Measurements from ENCODE around the gene MLH1. TPM values are rescaled to one million over a fixed set of nuclear protein-coding genes. Genes with fewer than 3 reads are reported as not detected.

Gene MLH1
- total RNA-seq, 1 experiment from 2014 or later: 50.6 TPM

DNA sequence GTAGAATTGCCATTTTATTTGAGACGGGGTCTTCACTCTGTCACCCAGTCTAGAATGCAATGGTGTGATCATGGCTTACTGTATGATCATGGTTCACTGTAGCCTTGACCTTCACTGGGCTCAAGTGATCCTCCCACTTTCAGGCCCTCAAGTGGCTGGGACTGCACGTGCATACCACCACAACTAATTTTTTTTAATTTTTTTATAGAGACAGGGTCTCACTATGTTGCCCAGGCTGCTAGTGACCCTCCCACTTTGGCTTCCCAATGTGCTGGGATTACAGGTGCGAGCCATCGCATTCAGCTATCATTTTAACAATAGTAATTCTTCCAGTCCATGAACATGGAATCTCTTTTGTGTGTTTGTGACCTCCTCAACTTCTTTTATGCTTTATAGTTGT is 12.3 kb upstream of the MLH1 start:
- peaks cover 33% of the 10 kb centered on the region for H3K36me3 ChIP-seq (ENCODE audit: insufficient read depth, low read length, poor library complexity, severe bottlenecking)
- intact Hi-C loops (cut with micrococcal nuclease; ENCODE audit: unreplicated experiment): no loop called here
- CTCF ChIA-PET: no interaction called here
- BruUV-seq (replicated peaks): no TSS peak
- no peak for DNase-seq (ENCODE audit: low spot score)
- no peaks in the 10 kb centered on the region for H3K9me3 ChIP-seq (ENCODE audit: low read depth, low read length, poor library complexity, severe bottlenecking)
- no peak overlapping the region for H3K4me3 ChIP-seq (ENCODE audit: low read depth, low read length, poor library complexity, severe bottlenecking)
- no peaks in the 10 kb centered on the region for H3K27me3 ChIP-seq (replicated peaks; ENCODE audit: insufficient read depth, low read depth, low read length, poor library complexity)
- no peaks in the 10 kb centered on the region for H3K4me1 ChIP-seq (ENCODE audit: insufficient read depth, low read length, poor library complexity, severe bottlenecking)
- POLR2A ChIA-PET (ENCODE audit: low non-redundant PET): no interaction called here
- no peak for TF ChIP-seq EZH2 (IDR thresholded peaks at IDR 0.05; ENCODE audit: borderline replicate concordance, low read depth, low read length, poor library complexity, severe bottlenecking)
- TF ChIP-seq, protein P1, sequence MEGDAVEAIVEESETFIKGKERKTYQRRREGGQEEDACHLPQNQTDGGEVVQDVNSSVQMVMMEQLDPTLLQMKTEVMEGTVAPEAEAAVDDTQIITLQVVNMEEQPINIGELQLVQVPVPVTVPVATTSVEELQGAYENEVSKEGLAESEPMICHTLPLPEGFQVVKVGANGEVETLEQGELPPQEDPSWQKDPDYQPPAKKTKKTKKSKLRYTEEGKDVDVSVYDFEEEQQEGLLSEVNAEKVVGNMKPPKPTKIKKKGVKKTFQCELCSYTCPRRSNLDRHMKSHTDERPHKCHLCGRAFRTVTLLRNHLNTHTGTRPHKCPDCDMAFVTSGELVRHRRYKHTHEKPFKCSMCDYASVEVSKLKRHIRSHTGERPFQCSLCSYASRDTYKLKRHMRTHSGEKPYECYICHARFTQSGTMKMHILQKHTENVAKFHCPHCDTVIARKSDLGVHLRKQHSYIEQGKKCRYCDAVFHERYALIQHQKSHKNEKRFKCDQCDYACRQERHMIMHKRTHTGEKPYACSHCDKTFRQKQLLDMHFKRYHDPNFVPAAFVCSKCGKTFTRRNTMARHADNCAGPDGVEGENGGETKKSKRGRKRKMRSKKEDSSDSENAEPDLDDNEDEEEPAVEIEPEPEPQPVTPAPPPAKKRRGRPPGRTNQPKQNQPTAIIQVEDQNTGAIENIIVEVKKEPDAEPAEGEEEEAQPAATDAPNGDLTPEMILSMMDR (conservative IDR thresholded peaks at IDR 0.05; ENCODE audit: low read depth, low read length): no peak
- no peak overlapping the region for H3K27ac ChIP-seq (ENCODE audit: low read depth, low read length, poor library complexity, severe bottlenecking)

DNA sequence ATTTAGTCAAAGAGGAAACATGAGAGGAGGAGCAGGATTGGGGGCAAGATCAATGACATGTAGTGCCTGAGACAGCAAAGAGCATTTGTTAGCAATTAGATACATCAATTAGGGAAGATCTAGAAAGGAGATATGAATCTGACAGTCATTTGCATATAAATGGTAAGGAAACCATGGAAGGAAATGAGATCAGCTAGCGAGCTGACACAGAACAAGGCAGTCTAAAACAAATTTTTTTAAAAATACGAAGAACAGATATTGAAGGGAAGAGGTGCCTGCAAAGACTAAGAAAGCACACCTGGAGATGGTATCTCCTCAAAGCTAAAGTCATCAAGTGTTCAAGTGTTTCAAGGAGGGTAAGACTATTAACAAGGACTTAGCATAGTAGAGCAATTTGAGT is 5.0 kb upstream of the MLH1 start:
- intact Hi-C loops (cut with micrococcal nuclease; ENCODE audit: unreplicated experiment): no loop called here
- POLR2A ChIA-PET (ENCODE audit: low non-redundant PET): no interaction called here
- DNase-seq (ENCODE audit: low spot score): peak; percentile 89
- Histone ChIP-seq H3K9me3 (ENCODE audit: low read depth, low read length, poor library complexity, severe bottlenecking) (no peaks in the 10 kb centered on the region), H3K36me3 (ENCODE audit: insufficient read depth, low read length, poor library complexity, severe bottlenecking) (peaks cover 66% of the 10 kb centered on the region), H3K4me1 (ENCODE audit: insufficient read depth, low read length, poor library complexity, severe bottlenecking) (peaks cover 38% of the 10 kb centered on the region), H3K27me3 (replicated peaks; ENCODE audit: insufficient read depth, low read depth, low read length, poor library complexity) (no peaks in the 10 kb centered on the region), H3K4me3 (ENCODE audit: low read depth, low read length, poor library complexity, severe bottlenecking) (peak overlapping the region; percentile 71), H3K27ac (ENCODE audit: low read depth, low read length, poor library complexity, severe bottlenecking) (peak overlapping the region; percentile 54)
- CTCF ChIA-PET: interaction anchor here (1.0 to 1.3 kb wide), 2 partner anchors 29 to 30 kb away, joined by 3 to 6 read pairs; no protein-coding TSS in a partner anchor
- TF ChIP-seq EZH2 (IDR thresholded peaks at IDR 0.05; ENCODE audit: borderline replicate concordance, low read depth, low read length, poor library complexity, severe bottlenecking): no peak
- TF ChIP-seq, protein P1 (conservative IDR thresholded peaks at IDR 0.05; ENCODE audit: low read depth, low read length): no peak
- BruUV-seq (replicated peaks): no TSS peak

DNA sequence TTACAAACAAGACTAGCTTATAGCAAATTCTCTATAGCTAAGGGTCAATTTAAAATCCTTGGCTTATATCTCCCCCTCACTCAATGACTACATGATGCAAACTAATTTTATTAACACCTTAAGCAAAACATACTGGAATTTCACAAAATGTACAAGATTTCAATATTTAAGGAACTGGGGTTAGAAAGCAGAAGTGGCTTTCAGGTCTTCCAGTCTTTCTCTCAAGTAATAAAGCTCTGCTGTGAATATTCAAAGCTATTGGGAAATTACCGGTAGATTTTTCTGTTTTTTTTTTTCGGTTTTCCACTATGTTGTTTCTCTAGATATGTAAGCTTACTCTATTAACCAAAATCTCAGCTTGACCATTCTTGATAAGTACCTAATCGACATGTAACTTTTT is 4.3 kb upstream of the MLH1 start:
- Histone ChIP-seq H3K9me3 (ENCODE audit: low read depth, low read length, poor library complexity, severe bottlenecking) (no peaks in the 10 kb centered on the region), H3K4me3 (ENCODE audit: low read depth, low read length, poor library complexity, severe bottlenecking) (peak overlapping the region; percentile 71), H3K4me1 (ENCODE audit: insufficient read depth, low read length, poor library complexity, severe bottlenecking) (peaks cover 38% of the 10 kb centered on the region), H3K27me3 (replicated peaks; ENCODE audit: insufficient read depth, low read depth, low read length, poor library complexity) (no peaks in the 10 kb centered on the region), H3K27ac (ENCODE audit: low read depth, low read length, poor library complexity, severe bottlenecking) (peak overlapping the region; percentile 54), H3K36me3 (ENCODE audit: insufficient read depth, low read length, poor library complexity, severe bottlenecking) (peaks cover 59% of the 10 kb centered on the region)
- ChIA-PET CTCF (interaction anchor here (0.7 to 1.3 kb wide), 3 partner anchors 29 to 86 kb away, joined by 3 to 7 read pairs (median 6); no protein-coding TSS in a partner anchor), POLR2A (ENCODE audit: low non-redundant PET) (interaction anchor here (0.6 kb wide), 1 partner anchor 153 kb away, joined by 10 read pairs; no protein-coding TSS in a partner anchor)
- TF ChIP-seq, protein P1 (conservative IDR thresholded peaks at IDR 0.05; ENCODE audit: low read depth, low read length): no peak
- no peak for TF ChIP-seq EZH2 (IDR thresholded peaks at IDR 0.05; ENCODE audit: borderline replicate concordance, low read depth, low read length, poor library complexity, severe bottlenecking)
- no TSS peak for BruUV-seq (replicated peaks)
- DNase-seq (ENCODE audit: low spot score): no peak
- intact Hi-C loops (cut with micrococcal nuclease; ENCODE audit: unreplicated experiment): no loop called here
